ENCODE data around the gene MAP4K5. TPM values are rescaled to one million over a fixed set of nuclear protein-coding genes. Genes with fewer than 3 reads are reported as not detected.

MAP4K5 gene
- total RNA-seq, 1 experiment from 2014 or later: 30.5 TPM

DNA sequence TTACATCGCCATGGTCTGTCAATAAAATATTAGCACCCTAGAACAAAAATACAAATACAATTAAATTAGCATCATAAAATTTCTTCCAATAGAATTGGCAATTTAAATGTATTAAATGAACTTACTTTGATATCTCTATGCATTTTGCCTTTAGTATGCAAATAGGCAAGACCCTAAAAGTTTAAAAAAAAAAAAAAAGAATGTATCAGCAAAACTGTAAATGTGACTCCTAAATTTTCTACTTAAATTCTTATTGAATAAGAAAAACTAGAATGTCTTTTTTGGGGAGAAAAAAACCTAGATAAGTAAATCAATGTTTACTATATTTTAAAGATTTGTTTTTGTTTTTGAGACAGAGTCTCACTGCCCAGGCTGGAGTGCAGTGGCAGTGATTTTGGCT is 56.2 kb downstream of the MAP4K5 start:
- DNase-seq (ENCODE audit: low read depth): no peak

DNA sequence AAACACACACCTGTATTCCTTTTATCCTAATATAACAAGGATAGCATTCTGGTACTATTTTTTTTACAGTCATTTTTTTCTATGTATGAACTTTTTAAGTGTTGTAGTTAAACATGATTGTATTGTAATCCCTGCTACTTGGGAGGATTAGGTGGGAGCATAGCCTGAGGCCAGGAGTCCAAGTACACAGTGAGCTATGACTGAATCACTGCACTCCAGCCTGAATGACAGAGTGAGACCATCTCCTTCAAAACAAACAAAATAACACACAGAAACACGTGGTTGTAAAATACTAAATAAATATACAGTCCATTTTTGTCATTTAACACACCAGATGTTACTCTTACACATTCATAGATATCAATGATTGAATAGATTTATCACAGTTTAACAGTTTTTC is 56.9 kb downstream of the MAP4K5 start:
- DNase-seq (ENCODE audit: low read depth): peak; percentile 35

DNA sequence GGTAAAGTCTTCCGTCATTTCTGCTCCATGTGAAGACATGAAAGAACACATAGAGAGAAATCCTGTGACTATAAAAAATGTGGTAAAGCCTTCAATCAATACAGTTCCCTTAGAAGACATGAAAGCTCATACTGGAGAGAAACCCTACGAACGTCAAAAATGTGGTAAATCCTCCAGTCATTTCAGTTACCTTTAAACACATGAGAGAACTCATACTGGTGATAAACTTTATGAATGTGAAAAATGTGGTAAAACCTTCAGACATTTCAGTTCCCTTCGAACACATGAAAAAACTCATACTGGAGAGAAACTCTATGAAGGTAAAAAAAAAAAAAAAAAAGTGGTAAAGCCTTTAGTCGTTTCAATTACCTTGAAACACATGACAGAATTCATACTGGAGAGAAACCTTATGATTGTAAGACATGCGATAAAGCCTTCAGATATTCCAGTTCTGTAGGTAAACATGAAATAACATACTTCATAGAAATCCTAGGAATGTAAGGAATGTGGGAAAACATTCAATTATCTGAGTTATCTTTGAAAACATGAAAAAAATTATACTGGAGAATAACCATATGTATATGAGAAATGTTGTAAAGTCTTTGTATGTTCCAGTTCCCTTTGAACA is 60.4 kb downstream of the MAP4K5 start:
- no peak for DNase-seq (ENCODE audit: low read depth)

DNA sequence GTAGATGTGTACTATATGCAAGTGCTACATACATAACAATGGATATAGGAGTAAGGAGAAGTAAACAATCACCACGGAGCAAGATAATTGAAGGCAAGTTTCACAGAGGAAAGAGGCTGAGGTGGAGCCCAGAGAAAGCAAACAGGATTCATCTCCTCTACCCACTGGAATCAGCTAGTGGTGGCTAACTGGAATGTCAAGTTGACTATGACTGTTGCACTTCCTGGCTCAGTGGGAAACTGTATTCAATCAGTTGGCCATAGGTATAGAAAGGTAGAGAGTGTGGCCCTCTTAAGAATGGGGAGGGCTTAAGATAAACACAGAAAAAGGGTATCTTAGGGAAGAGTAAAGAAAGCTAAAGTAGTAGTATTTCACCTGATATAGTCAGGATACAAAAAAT is 62.4 kb downstream of the MAP4K5 start:
- no peak for DNase-seq (ENCODE audit: low read depth)

- DNase-seq (ENCODE audit: low read depth): no peak
These were observed 70.3 kb downstream of the MAP4K5 start for GRCh38 chr14:50462111-50462510.

DNA sequence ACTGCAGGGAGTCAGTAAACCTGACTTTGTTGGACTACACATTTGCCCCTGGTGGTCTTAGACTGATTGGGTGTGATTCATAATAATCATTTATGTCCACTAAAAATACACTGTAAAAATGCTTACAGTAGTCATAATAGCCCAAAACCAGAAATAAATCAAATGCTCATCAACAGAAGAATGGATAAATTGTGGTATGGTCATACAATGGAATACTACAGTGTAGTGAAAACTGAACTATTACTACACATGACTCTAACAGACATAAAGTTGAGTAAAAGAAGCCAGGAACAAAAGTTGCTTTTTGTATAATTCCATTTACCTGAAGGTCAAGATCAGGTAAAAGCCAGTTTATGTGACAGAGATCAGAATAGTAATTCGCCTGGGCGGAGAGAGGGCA is 78.5 kb downstream of the MAP4K5 start:
- DNase-seq (ENCODE audit: low read depth): no peak

- DNase-seq (ENCODE audit: low read depth): peak; percentile 37
These were observed 79.2 kb downstream of the MAP4K5 start for GRCh38 chr14:50452979-50453705.

DNA sequence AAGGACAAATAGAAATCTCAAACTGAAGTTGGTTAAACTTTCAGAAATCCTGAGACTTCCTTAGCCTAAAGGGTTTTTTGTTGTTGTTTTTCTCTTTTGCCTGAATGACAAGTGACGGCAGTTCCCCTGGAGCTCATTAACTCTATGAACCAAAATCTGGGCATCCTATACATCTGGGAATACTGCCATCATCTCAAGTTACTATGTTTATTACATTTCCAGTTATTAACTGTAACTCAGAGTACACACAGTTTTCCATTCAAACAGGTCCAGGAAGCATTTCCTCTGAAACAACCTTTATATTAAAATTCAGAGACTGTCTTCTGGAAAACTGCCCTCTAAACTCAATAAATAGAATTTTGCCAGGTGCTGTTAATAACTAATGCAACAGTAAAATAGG is 80.1 kb downstream of the MAP4K5 start:
- DNase-seq (ENCODE audit: low read depth): no peak

DNA sequence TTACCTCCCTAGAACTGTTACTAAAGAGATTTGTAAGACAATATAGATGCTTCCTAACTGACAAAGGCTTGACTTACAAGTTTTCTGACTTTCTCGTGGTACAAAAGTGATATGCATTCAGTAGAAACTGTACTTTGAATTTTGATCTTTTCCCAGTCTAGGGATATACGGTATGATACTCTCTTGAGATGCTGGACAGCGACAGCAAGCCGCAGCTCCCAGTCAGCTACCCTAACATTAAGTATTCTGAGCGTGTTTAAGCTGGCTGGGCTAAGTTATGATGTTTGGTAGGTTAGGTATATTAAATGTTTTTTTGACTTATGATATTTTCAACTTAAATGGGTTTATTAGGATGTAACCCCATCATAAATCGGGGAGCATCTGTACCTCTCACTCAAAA is 80.5 kb downstream of the MAP4K5 start:
- no peak for DNase-seq (ENCODE audit: low read depth)

GRCh38 chr14:50447461-50447860 is 84.9 kb downstream of the MAP4K5 start:
- DNase-seq (ENCODE audit: low read depth): no peak

GRCh38 chr14:50434528-50434927 is 97.8 kb downstream of the MAP4K5 start:
- DNase-seq (ENCODE audit: low read depth): no peak

- no peak for DNase-seq (ENCODE audit: low read depth)
These were observed 100.2 kb downstream of the MAP4K5 start for GRCh38 chr14:50432131-50432530.

- DNase-seq (ENCODE audit: low read depth): no peak
These were observed 106.6 kb downstream of the MAP4K5 start for GRCh38 chr14:50425816-50426215.

DNA sequence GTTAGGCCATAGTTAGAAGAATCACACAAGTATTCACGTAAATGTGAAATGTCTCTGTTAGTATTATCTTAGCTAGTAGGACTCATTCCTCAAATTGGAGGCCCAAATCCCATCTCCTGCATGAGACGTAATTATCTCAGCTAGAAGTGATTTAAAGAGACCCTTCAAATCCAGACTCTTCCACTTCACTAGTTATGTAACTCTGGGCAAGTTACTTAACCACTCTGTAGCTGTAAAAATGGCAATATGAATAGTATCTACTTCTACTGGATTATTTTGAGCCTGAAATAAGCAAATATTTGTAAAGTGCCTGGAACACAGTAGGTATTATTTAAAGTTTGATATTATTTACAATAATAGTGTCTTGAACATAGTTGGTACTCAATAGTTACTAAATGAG is 107.3 kb downstream of the MAP4K5 start:
- DNase-seq (ENCODE audit: low read depth): no peak

DNA sequence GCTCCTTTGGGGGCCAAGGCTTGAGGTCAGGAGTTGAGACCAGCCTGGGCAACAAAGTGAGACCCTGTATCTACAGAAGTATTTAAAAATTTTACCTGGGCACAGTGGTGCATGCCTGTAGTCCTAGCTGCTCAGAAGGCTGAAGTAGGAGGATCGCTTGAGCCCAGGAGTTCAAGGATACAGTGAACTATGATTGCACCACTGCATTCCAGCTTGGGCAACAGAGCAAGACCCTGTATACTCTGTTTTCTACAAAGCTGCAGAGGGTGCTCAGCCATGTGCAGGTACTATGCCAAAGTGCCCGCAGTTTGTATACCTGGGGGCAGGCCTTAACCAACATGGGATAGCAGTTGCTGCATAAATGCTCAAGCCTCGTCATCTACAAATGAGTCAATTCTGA is 108.8 kb downstream of the MAP4K5 start:
- DNase-seq (ENCODE audit: low read depth): no peak

- DNase-seq (ENCODE audit: low read depth): no peak
These were observed 110.9 kb downstream of the MAP4K5 start for GRCh38 chr14:50421499-50421898.

- no peak for DNase-seq (ENCODE audit: low read depth)
These were observed 114.5 kb downstream of the MAP4K5 start for GRCh38 chr14:50417853-50418252.

GRCh38 chr14:50410921-50411320 is 121.4 kb downstream of the MAP4K5 start:
- peak; percentile 69 for DNase-seq (ENCODE audit: low read depth)

DNA sequence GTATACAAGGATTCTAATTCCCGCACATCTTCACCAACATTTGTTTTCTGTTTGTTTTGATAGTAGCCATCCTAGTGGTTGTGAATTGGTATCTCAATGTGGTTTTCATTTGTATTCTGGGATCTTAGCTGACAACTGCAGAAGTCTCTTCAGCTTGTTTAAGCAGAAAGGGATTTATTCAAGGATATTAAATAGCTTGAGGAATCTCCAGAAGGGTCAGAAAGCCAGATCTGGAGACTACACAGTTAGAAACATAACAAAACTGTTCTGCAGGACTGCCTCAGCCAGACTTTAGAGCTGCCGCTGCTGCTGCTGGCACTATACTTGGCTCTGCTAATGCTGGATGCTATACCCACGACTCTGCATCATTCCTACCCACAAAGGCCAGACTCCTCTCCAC is 122.3 kb downstream of the MAP4K5 start:
- DNase-seq (ENCODE audit: low read depth): no peak

DNA sequence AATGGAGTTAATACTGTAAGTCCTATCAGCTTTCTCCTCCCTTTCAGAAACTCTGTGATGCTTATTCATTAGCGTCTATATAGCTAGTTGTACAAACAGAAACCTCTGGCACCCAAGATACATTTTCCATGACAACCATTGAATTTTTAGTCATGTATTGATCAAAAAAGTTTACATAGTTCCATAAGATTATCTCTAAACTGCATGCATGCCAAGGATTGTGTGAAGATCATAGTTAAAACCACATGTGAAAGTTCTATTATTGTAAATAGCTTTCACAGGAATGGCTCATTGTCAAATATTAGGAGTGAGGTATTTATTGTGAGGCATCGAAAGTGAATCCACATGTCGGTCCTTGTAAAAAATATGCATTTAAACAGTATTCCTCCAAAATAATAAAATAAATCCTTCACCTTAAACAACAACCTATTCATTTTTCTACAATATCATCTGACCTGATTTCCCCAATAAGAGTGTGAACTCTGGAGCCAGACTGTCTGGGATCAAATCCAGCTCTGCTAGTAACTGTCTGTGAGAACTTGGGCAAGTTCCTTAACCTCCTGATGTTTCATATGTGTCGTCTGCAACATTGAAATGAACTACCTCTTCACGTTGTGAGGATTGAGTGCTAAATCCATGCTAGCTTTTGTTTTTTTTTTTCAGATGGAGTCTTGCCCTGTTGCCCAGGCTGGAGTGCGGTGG is 125.1 kb downstream of the MAP4K5 start:
- DNase-seq (ENCODE audit: low read depth): no peak

DNA sequence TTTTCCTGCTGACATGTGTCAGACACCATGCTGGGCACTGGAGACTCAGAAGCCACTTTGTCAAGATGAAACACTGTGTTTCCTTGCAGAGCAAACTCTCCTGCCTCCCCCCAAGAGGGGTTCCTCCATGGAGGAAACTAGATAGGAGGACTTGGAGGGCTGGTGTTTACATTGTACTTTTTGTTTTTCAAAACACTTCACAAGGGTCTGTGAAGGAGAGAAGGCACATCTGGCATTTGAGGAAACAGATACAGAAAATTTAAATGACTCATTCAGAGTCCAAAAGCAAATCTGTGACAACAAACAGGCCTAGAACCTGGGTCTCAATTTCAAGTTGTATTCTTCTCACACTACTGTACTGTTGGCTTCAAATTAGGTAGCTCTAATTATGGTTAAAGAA is 128.9 kb downstream of the MAP4K5 start:
- peak; percentile 36 for DNase-seq (ENCODE audit: low read depth)

GRCh38 chr14:50402965-50403364 is 129.4 kb downstream of the MAP4K5 start:
- DNase-seq (ENCODE audit: low read depth): peak; percentile 58

DNA sequence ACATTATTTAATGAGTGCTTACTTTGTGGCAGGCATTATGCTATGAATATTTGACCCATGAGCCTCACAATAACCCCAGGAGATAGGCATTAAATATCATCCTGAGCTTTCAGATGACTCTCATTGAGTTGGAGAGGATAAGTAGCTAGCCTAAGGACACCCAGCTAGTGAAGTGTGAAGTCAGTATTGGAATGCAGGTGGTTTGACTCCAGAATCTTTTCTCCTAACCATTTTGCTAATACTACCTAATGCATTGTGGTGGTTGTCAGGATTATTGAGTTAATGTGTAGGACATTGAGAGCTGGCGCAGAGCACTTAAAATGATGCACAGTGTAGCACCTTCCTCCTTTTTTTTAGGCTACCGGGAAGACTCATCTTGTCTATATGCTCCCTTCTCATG is 131.9 kb downstream of the MAP4K5 start:
- DNase-seq (ENCODE audit: low read depth): no peak

Measured in RPMI7951 (cell line).